GM21367 (cell line): ENCODE results near the gene JAK3.
"Not testable (repeated sequence)": the region's sequence is repeated elsewhere in the genome, so short reads cannot be mapped to it uniquely, and the experiment has no call there.

Experiments used
- ATAC-seq: cut with Tn5 transposase; IDR thresholded peaks from one replicate; pipeline ENCODE4 v1.9.1; 2021; ENCODE audit not compliant: unreplicated experiment

The JAK3 gene

GRCh38 chr19:17847538-17848366 lies at the start of gene JAK3:
Gene JAK3, minus strand, starts transcription at chr19:17847982. Its CDS starts 3,565 bp downstream, at chr19:17844417.
- no peak for ATAC-seq

GRCh38 chr19:17893766-17894165 lies 46.0 kb upstream of the JAK3 start:
- no peak for ATAC-seq

GRCh38 chr19:17889609-17890214 lies 41.9 kb upstream of the JAK3 start:
- no peak for ATAC-seq

GRCh38 chr19:17888260-17888659 lies 40.5 kb upstream of the JAK3 start:
- ATAC-seq: no peak

- ATAC-seq: not testable (repeated sequence)
Measured at GRCh38 chr19:17887221-17887620, 39.4 kb upstream of the JAK3 start.

GRCh38 chr19:17886515-17886914 lies 38.7 kb upstream of the JAK3 start:
- no peak for ATAC-seq

- ATAC-seq: no peak
Measured at GRCh38 chr19:17883627-17884410, 36.0 kb upstream of the JAK3 start.

- ATAC-seq: no peak
Measured at GRCh38 chr19:17881701-17882100, 33.9 kb upstream of the JAK3 start.

- ATAC-seq: no peak
Measured at GRCh38 chr19:17879466-17879865, 31.7 kb upstream of the JAK3 start.

GRCh38 chr19:17877696-17878095 lies 29.9 kb upstream of the JAK3 start:
- ATAC-seq: no peak

- ATAC-seq: no peak
Measured at GRCh38 chr19:17874758-17875135, 27.0 kb upstream of the JAK3 start.

GRCh38 chr19:17873786-17874757 lies 26.3 kb upstream of the JAK3 start:
- ATAC-seq: no peak

- no peak for ATAC-seq
Measured at GRCh38 chr19:17872251-17873001, 24.6 kb upstream of the JAK3 start.

GRCh38 chr19:17871878-17872250 lies 24.1 kb upstream of the JAK3 start, which contains the start of gene SLC5A5:
Gene SLC5A5, plus strand, starts transcription at chr19:17871945. Its CDS starts 375 bp downstream, at chr19:17872320.
- no peak for ATAC-seq

- ATAC-seq: no peak
Measured at GRCh38 chr19:17871032-17871877, 23.5 kb upstream of the JAK3 start.

- ATAC-seq: no peak
Measured at GRCh38 chr19:17869114-17869608, 21.4 kb upstream of the JAK3 start.

GRCh38 chr19:17868669-17869068 lies 20.9 kb upstream of the JAK3 start:
- ATAC-seq: no peak

GRCh38 chr19:17866964-17867486 lies 19.2 kb upstream of the JAK3 start:
- ATAC-seq: no peak
